Epithelial cell of esophagus (primary cell): ENCODE measurements around the gene CKAP4.

Experiments
- DNase-seq: peaks from one replicate; pipeline ENCODE4 v3.0.0; 2010; ENCODE audit warnings: low read depth
- H3K4me3 ChIP-seq: 2 replicates; pipeline ENCODE4 v1.5.1; 2011; ENCODE audit warnings: mild to moderate bottlenecking, low read length, control low read depth
- TF ChIP-seq, protein P1 (sequence below): IDR thresholded peaks from 2 replicates; pipeline ENCODE4 v1.5.1; 2011; ENCODE audit warnings: low read depth, mild to moderate bottlenecking, low read length, control low read depth, inconsistent platforms; ENCODE audit not compliant: insufficient read depth; ENCODE audit errors: missing control alignments

Gene CKAP4

DNA sequence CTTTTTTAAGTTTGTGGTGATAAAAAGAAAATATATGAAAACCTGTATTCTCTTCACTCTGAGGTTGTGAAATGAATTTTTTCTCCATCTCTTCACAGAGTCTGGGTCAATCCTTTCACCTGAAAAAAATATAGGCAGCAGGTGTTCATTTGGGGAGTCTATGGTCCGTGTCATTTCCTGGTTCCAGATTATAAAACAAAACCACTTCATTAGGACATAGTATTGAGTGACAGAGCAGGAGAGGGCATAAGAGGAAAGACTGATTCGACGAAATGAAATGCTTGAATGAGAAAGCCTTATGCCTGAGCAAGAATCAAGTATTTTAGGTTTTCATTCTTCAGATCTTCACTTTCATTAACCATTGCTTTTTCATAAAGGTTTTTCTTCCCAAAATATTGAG, 57.2 kb downstream of the CKAP4 start:
- TF ChIP-seq, protein P1, sequence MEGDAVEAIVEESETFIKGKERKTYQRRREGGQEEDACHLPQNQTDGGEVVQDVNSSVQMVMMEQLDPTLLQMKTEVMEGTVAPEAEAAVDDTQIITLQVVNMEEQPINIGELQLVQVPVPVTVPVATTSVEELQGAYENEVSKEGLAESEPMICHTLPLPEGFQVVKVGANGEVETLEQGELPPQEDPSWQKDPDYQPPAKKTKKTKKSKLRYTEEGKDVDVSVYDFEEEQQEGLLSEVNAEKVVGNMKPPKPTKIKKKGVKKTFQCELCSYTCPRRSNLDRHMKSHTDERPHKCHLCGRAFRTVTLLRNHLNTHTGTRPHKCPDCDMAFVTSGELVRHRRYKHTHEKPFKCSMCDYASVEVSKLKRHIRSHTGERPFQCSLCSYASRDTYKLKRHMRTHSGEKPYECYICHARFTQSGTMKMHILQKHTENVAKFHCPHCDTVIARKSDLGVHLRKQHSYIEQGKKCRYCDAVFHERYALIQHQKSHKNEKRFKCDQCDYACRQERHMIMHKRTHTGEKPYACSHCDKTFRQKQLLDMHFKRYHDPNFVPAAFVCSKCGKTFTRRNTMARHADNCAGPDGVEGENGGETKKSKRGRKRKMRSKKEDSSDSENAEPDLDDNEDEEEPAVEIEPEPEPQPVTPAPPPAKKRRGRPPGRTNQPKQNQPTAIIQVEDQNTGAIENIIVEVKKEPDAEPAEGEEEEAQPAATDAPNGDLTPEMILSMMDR: no peak
- H3K4me3 ChIP-seq: no peak overlapping the region
- no peak for DNase-seq

GRCh38 chr12:106189341-106189740, 58.5 kb downstream of the CKAP4 start:
- H3K4me3 ChIP-seq: no peak overlapping the region
- TF ChIP-seq, protein P1: no peak
- no peak for DNase-seq

DNA sequence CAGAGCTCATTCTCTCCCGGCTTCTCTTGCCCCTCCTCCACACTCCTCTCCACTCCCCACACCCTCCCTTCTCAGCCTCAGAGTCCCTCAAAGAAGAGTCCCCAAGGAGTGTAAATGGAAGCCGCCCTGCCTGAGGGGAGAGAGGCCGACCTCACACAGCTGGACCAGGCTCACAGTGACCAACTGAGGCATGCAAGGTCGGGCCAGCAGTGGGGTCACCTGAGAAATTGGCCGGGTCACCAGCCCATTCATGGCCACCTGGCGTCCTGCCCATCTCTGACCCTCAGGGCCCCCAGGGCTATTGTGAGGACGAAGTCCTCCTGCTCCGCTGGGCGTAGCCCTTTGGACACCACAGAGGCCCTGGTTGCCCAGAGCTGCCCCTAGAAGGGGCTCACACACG, 59.6 kb downstream of the CKAP4 start:
- no peak for DNase-seq
- H3K4me3 ChIP-seq: no peak overlapping the region
- TF ChIP-seq, protein P1: no peak
